Measurements from ENCODE around the gene TEX2. TPM values are rescaled to one million over a fixed set of nuclear protein-coding genes. Genes with fewer than 3 reads are reported as not detected.

The TEX2 gene
- total RNA-seq, 1 experiment from 2014 or later: 10.8 TPM

- ChIA-PET CTCF (interaction anchor here (0.5 kb wide), 1 partner anchor 123 kb away, joined by 3 read pairs; no protein-coding TSS in a partner anchor), POLR2A (no interaction called here)
- Mint-ChIP-seq H3K9me3 (peaks cover 13% of the 10 kb centered on the region), H3K4me1 (peaks cover 7% of the 10 kb centered on the region), H3K27me3 (ENCODE audit: low read depth) (peaks cover 5% of the 10 kb centered on the region), H3K4me3 (no peak overlapping the region), H3K36me3 (no peaks in the 10 kb centered on the region), H3K27ac (no peak overlapping the region)
- DNase-seq (ENCODE audit: low spot score): no peak
- TF ChIP-seq CREB1 (CRISPR knock-in tag; IDR thresholded peaks at IDR 0.05) (no peak), RORB (CRISPR knock-in tag; IDR thresholded peaks at IDR 0.05) (no peak), ZSCAN18 (CRISPR knock-in tag; IDR thresholded peaks at IDR 0.05) (no peak), MXD4 (CRISPR knock-in tag; IDR thresholded peaks at IDR 0.05; ENCODE audit: borderline replicate concordance) (no peak), NFE2L1 (CRISPR knock-in tag; IDR thresholded peaks at IDR 0.05) (no peak), ZNF512 (CRISPR knock-in tag; IDR thresholded peaks at IDR 0.05; ENCODE audit: borderline replicate concordance) (no peak), ZNF232 (CRISPR knock-in tag; IDR thresholded peaks at IDR 0.05) (no peak), TCF7 (CRISPR knock-in tag; IDR thresholded peaks at IDR 0.05; ENCODE audit: low read depth) (no peak)
- TF ChIP-seq, protein P1, sequence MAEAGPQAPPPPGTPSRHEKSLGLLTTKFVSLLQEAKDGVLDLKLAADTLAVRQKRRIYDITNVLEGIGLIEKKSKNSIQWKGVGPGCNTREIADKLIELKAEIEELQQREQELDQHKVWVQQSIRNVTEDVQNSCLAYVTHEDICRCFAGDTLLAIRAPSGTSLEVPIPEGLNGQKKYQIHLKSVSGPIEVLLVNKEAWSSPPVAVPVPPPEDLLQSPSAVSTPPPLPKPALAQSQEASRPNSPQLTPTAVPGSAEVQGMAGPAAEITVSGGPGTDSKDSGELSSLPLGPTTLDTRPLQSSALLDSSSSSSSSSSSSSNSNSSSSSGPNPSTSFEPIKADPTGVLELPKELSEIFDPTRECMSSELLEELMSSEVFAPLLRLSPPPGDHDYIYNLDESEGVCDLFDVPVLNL (CRISPR knock-in tag; IDR thresholded peaks at IDR 0.05; ENCODE audit: borderline replicate concordance, low read depth): no peak
- TF ChIP-seq, protein P2, sequence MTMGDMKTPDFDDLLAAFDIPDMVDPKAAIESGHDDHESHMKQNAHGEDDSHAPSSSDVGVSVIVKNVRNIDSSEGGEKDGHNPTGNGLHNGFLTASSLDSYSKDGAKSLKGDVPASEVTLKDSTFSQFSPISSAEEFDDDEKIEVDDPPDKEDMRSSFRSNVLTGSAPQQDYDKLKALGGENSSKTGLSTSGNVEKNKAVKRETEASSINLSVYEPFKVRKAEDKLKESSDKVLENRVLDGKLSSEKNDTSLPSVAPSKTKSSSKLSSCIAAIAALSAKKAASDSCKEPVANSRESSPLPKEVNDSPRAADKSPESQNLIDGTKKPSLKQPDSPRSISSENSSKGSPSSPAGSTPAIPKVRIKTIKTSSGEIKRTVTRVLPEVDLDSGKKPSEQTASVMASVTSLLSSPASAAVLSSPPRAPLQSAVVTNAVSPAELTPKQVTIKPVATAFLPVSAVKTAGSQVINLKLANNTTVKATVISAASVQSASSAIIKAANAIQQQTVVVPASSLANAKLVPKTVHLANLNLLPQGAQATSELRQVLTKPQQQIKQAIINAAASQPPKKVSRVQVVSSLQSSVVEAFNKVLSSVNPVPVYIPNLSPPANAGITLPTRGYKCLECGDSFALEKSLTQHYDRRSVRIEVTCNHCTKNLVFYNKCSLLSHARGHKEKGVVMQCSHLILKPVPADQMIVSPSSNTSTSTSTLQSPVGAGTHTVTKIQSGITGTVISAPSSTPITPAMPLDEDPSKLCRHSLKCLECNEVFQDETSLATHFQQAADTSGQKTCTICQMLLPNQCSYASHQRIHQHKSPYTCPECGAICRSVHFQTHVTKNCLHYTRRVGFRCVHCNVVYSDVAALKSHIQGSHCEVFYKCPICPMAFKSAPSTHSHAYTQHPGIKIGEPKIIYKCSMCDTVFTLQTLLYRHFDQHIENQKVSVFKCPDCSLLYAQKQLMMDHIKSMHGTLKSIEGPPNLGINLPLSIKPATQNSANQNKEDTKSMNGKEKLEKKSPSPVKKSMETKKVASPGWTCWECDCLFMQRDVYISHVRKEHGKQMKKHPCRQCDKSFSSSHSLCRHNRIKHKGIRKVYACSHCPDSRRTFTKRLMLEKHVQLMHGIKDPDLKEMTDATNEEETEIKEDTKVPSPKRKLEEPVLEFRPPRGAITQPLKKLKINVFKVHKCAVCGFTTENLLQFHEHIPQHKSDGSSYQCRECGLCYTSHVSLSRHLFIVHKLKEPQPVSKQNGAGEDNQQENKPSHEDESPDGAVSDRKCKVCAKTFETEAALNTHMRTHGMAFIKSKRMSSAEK (CRISPR knock-in tag; IDR thresholded peaks at IDR 0.05; ENCODE audit: borderline replicate concordance): no peak
- no peak for ATAC-seq
Measured at GRCh38 chr17:64273006-64273405, 9.9 kb upstream of the TEX2 start.

DNA sequence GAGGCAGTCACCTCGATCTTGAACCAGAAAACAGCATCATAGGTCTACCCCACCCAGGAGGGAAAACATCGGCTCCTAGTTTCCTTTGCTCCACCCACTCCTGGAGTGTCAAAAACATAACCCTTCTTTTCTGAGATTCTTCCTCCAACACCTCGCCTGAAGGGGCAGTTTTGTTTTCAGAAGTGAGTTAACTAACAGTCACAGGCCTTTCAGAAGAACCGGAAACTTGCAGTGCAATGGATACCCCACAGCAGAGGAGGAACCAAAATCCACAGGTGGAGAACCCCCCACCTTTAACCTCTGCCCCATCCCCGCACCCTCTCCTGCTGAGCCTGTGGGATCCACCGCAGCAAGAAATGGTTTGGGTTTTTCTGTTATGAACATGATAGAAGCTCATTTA is 7.8 kb upstream of the TEX2 start:
- ATAC-seq (no peak), DNase-seq (ENCODE audit: low spot score) (no peak)
- POLR2A ChIA-PET: no interaction called here
- H3K27me3 Mint-ChIP-seq (ENCODE audit: low read depth): peaks cover 13% of the 10 kb centered on the region
- peaks cover 7% of the 10 kb centered on the region for H3K4me1 Mint-ChIP-seq
- H3K4me3 Mint-ChIP-seq: no peak overlapping the region
- H3K9me3 Mint-ChIP-seq: peaks cover 14% of the 10 kb centered on the region
- H3K36me3 Mint-ChIP-seq: no peaks in the 10 kb centered on the region
- H3K27ac Mint-ChIP-seq: no peak overlapping the region
- CTCF ChIA-PET: interaction anchor here (1.0 to 1.4 kb wide), 2 partner anchors 11 to 207 kb away, joined by 4 to 7 read pairs; no protein-coding TSS in a partner anchor
- TF ChIP-seq, protein P3, sequence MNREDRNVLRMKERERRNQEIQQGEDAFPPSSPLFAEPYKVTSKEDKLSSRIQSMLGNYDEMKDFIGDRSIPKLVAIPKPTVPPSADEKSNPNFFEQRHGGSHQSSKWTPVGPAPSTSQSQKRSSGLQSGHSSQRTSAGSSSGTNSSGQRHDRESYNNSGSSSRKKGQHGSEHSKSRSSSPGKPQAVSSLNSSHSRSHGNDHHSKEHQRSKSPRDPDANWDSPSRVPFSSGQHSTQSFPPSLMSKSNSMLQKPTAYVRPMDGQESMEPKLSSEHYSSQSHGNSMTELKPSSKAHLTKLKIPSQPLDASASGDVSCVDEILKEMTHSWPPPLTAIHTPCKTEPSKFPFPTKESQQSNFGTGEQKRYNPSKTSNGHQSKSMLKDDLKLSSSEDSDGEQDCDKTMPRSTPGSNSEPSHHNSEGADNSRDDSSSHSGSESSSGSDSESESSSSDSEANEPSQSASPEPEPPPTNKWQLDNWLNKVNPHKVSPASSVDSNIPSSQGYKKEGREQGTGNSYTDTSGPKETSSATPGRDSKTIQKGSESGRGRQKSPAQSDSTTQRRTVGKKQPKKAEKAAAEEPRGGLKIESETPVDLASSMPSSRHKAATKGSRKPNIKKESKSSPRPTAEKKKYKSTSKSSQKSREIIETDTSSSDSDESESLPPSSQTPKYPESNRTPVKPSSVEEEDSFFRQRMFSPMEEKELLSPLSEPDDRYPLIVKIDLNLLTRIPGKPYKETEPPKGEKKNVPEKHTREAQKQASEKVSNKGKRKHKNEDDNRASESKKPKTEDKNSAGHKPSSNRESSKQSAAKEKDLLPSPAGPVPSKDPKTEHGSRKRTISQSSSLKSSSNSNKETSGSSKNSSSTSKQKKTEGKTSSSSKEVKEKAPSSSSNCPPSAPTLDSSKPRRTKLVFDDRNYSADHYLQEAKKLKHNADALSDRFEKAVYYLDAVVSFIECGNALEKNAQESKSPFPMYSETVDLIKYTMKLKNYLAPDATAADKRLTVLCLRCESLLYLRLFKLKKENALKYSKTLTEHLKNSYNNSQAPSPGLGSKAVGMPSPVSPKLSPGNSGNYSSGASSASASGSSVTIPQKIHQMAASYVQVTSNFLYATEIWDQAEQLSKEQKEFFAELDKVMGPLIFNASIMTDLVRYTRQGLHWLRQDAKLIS (CRISPR knock-in tag; IDR thresholded peaks at IDR 0.05; ENCODE audit: borderline replicate concordance): no peak
- no peak for TF ChIP-seq ZNF219 (CRISPR knock-in tag; IDR thresholded peaks at IDR 0.05; ENCODE audit: borderline replicate concordance)
- no peak for TF ChIP-seq ZNF317 (CRISPR knock-in tag; IDR thresholded peaks at IDR 0.05; ENCODE audit: borderline replicate concordance, low read depth)
- no peak for TF ChIP-seq GABPB1 (CRISPR knock-in tag; IDR thresholded peaks at IDR 0.05)
- no peak for TF ChIP-seq EMX1 (CRISPR knock-in tag; IDR thresholded peaks at IDR 0.05)
- TF ChIP-seq, protein P4, sequence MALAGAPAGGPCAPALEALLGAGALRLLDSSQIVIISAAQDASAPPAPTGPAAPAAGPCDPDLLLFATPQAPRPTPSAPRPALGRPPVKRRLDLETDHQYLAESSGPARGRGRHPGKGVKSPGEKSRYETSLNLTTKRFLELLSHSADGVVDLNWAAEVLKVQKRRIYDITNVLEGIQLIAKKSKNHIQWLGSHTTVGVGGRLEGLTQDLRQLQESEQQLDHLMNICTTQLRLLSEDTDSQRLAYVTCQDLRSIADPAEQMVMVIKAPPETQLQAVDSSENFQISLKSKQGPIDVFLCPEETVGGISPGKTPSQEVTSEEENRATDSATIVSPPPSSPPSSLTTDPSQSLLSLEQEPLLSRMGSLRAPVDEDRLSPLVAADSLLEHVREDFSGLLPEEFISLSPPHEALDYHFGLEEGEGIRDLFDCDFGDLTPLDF (CRISPR knock-in tag; IDR thresholded peaks at IDR 0.05): no peak
- no peak for TF ChIP-seq NR3C1 (CRISPR knock-in tag; conservative IDR thresholded peaks at IDR 0.05; ENCODE audit: low read depth)
- TF ChIP-seq, protein P5, sequence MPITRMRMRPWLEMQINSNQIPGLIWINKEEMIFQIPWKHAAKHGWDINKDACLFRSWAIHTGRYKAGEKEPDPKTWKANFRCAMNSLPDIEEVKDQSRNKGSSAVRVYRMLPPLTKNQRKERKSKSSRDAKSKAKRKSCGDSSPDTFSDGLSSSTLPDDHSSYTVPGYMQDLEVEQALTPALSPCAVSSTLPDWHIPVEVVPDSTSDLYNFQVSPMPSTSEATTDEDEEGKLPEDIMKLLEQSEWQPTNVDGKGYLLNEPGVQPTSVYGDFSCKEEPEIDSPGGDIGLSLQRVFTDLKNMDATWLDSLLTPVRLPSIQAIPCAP (CRISPR knock-in tag; IDR thresholded peaks at IDR 0.05): no peak
- TF ChIP-seq ZNF512 (CRISPR knock-in tag; IDR thresholded peaks at IDR 0.05; ENCODE audit: borderline replicate concordance): no peak

All from WTC11 (cell line).